ENCODE data around the gene TEP1.
"Not testable (repeated sequence)": the region's sequence is repeated elsewhere in the genome, so short reads cannot be mapped to it uniquely, and the experiment has no call there.

Gene TEP1

DNA sequence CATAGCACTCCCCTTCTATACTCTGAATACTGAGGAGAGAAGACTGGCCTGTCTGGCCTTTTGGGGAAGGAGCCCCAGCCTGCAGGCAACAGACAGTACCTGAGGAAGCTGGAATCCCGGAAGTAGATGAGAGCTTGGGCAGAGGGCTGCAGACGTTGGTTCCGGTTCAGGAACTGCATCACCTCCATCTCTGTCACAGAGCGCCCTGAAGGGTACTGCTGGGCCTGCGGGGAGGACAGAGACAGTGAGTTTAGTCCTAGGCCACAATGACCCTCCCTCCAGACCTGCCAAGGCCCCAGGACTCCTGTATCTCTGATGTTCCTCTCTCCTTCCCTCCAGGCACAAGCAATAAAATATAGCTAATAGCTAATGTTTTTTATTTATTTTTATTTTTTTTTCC is 28.4 kb downstream of the TEP1 start:
- DNase-seq: no peak

DNA sequence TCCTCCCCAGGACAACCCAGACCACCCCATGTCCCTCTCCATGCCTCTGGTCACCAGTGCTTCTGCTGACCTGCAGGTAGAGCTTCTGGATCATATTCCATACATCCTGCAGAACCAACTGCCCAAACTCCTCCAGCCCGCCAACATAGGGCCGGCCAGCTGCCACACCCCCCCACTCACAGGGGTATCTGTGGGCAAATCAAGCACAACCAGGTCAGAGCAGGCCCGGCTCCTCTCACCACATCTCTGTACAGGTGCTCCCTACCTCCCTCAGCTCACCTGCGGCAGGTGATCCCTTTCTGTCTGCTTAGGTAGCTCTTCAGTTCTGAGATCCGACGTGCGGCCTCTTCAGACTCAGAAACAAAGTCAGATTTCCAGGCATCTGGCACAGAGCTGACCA is 29.0 kb downstream of the TEP1 start:
- DNase-seq: no peak

GRCh38 chr14:20383636-20384035 is 29.7 kb downstream of the TEP1 start:
- DNase-seq: no peak

GRCh38 chr14:20383032-20383431 is 30.3 kb downstream of the TEP1 start:
- DNase-seq: no peak

GRCh38 chr14:20382526-20382925 is 30.8 kb downstream of the TEP1 start:
- no peak for DNase-seq

GRCh38 chr14:20381341-20381740 is 32.0 kb downstream of the TEP1 start:
- no peak for DNase-seq

- no peak for DNase-seq
These were observed 32.6 kb downstream of the TEP1 start for GRCh38 chr14:20380681-20381080.

GRCh38 chr14:20379743-20380142 is 33.6 kb downstream of the TEP1 start:
- no peak for DNase-seq

GRCh38 chr14:20377171-20377570 is 36.1 kb downstream of the TEP1 start:
- no peak for DNase-seq

- no peak for DNase-seq
These were observed 37.2 kb downstream of the TEP1 start for GRCh38 chr14:20376071-20376588.

- no peak for DNase-seq
These were observed 37.8 kb downstream of the TEP1 start for GRCh38 chr14:20375471-20375870.

GRCh38 chr14:20372796-20373195 is 40.5 kb downstream of the TEP1 start:
- no peak for DNase-seq

GRCh38 chr14:20365928-20366327 is 47.4 kb downstream of the TEP1 start:
- DNase-seq: no peak

GRCh38 chr14:20358474-20358873 is 54.8 kb downstream of the TEP1 start:
- DNase-seq: not testable (repeated sequence)

DNA sequence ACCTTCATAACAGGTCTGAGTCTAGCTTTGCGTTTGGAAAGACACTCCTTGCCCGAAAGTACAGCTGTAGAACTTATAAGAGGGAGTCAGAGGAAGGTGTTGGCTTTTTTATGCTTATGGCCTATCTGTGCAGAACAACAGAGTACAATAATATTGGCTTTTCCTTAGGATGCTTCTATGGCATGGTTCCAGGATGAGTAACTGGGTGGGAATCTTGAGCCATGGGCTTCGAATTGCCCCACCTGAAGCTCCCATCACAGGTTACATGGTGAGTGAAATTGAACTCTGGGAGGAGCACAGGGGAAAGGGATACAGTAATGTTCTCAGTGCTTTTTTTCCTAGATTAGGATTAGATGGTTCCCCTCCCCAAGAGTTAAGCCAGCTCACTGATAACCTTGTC is 56.9 kb downstream of the TEP1 start:
- no peak for DNase-seq

- DNase-seq: no peak
These were observed 62.4 kb downstream of the TEP1 start for GRCh38 chr14:20350860-20351259.

DNA sequence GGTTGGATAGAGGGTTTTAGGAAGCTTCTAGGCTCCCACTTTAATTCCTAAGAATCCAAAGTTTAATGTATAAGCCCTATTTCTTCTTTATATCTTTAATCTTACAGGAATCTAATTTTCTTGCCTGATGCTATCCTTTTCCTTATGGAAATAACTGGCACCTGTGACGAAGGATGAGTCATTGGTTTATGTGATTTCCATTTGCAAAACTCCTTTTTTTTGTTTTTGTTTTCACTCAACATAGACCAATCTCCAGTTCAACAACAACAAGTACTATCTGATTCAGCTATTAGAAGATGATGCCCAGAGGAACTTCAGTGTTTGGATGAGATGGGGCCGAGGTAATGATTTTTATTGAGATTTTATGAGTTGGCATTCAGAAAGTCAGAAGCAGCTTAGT is 63.0 kb downstream of the TEP1 start:
- DNase-seq: no peak

DNA sequence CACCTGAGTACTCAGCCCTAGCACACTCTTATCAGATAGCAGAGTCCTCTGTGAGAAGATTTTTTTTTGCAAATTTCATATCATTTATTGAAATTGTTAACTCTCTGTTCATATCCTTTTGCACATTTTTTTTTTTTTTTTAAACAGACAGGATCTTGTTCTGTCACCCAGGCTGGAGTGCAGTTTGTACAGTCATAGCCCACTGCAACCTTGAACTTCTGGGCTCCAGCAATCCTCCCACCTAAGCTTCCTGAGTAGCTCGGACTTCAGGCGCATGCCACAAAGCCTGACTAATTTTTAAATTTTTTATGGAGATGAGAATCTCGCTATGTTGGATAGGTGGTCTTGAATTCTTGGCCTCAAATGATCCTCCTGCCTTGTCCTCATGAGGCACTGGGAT is 65.6 kb downstream of the TEP1 start:
- DNase-seq: no peak

GRCh38 chr14:20346713-20347112 is 66.6 kb downstream of the TEP1 start:
- DNase-seq: no peak

- no peak for DNase-seq
These were observed 67.9 kb downstream of the TEP1 start for GRCh38 chr14:20345366-20345765.

GRCh38 chr14:20343862-20344220 is 69.5 kb downstream of the TEP1 start:
- peak; percentile 47 for DNase-seq

- peak; percentile 100 for DNase-seq
These were observed 70.0 kb downstream of the TEP1 start, which contains the start of gene PARP2 for GRCh38 chr14:20343092-20343861. TSS of gene PARP2 (plus strand) at chr14:20343635. CDS start at chr14:20343642, 7 bp downstream.

- no peak for DNase-seq
These were observed 71.7 kb downstream of the TEP1 start for GRCh38 chr14:20341646-20342045.

DNA sequence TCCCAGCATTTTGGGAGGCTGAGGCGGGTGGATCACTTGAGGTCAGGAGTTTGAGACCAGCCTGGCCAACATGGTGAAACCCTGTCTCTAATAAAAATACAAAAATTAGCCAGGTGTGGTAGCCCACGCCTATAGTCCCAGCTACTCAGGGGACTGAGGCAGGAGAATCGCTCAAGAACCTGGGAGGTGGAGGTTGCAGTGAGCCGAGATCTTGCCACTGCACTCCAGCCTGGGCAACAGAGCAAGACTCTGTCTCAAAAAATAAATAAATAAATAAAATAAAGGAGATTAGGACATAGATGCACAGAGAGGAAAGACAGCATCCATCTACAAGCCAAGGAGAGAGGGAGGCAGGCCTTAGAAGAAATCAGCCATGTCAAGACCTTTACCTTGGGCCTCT is 72.3 kb downstream of the TEP1 start:
- not testable (repeated sequence) for DNase-seq

GRCh38 chr14:20334017-20334416 is 79.3 kb downstream of the TEP1 start:
- DNase-seq: no peak

Measured in hematopoietic multipotent progenitor cell treated with erythropoietin and hydrocortisone succinate and interleukin-3 and kit ligand, for 8 days (in vitro differentiated cells).